Peyer's patch (tissue), 4 donors: ENCODE measurements around the gene RAP2A. TPM values are rescaled to one million over a fixed set of nuclear protein-coding genes. Genes with fewer than 3 reads are reported as not detected.

Experiments
- DNase-seq, 3 donors: peaks; one replicate each; pipeline ENCODE4 v3.0.0-alpha.2; 2017 to 2019
- H3K27ac ChIP-seq, 4 donors: fragments of 200-600 bp; sonication (generic); one replicate each; pipeline ENCODE4 v1.5.1; 2016 to 2019
- H3K27me3 ChIP-seq, 2 donors: fragments of 200-600 bp; sonication (generic); one replicate each; pipeline ENCODE4 v1.5.1; 2019
- H3K36me3 ChIP-seq, 3 donors: fragments of 200-600 bp; sonication (generic); one replicate each; pipeline ENCODE4 v1.5.1; 2016 to 2019
- H3K4me1 ChIP-seq, 4 donors: fragments of 200-600 bp; sonication (generic); one replicate each; pipeline ENCODE4 v1.5.1; 2016 to 2019
- H3K4me3 ChIP-seq, 4 donors: fragments of 200-600 bp; sonication (generic); 1 replicate in 3 of 4; 2 replicates in 1 of 4; pipeline ENCODE4 v1.5.1; 2016 to 2019; ENCODE audit warnings: mild to moderate bottlenecking in 1 of 4
- H3K9me3 ChIP-seq, 4 donors: fragments of 200-600 bp; sonication (generic); one replicate each; pipeline ENCODE4 v1.5.1; 2016 to 2019; ENCODE audit warnings: mild to moderate bottlenecking in 1 of 4
- POLR2A ChIP-seq, 2 donors: fragments of 450-650 bp; IDR thresholded peaks; one replicate each; pipeline ENCODE4 v1.5.1; 2017; ENCODE audit warnings: antibody characterized with exemption in 2 of 2, mild to moderate bottlenecking in 2 of 2, moderate library complexity in 2 of 2
- total RNA-seq, 4 donors: library from RNA; depleted of rRNA; stranded (reverse); fragments of >200 nt; gene quantifications; one replicate each; pipeline ENCODE4 v1.1.0, GENCODE V29; 2016
- TF ChIP-seq, protein P1 (sequence below), 6 experiments: fragments of 450-650 bp in 4 of 6; fragments of 200-600 bp in 2 of 6; sonication (generic) in 1 of 6; IDR thresholded peaks; one replicate each; pipeline ENCODE4 v1.5.1; 2017 to 2019; ENCODE audit warnings: antibody characterized with exemption in 6 of 6, mild to moderate bottlenecking in 3 of 6, moderate library complexity in 1 of 6

RAP2A gene
- total RNA-seq, 4 donors from 2014 or later: 8.7 to 19.8 (median 16.4) TPM

DNA sequence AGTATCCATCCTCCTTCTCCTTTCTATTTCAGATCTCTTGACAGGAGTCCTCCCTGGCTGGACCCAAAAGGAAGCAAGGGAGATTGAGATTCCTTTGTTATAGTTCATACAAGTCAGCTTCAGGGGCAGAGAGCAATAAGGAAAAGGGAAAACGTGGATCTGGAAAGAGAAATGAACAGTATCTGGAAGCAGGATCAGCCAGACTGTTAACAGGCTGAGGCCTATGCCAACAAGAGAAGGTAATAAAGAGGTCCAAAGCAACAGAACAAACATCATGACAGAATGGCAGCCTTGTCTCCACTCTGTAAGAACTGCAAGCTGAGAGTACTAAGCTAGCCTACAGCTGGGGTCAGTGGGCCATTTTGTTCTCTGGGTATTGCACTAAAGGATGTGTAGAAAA, 64.5 kb downstream of the RAP2A start:
- Histone ChIP-seq H3K27me3 (no peaks in the 10 kb centered on the region), H3K27ac (no peak overlapping the region), H3K4me1 (peaks cover 0 to 6% (median 0%) of the 10 kb centered on the region in 4 donors), H3K36me3 (no peaks in the 10 kb centered on the region), H3K4me3 (no peak overlapping the region), H3K9me3 (no peaks in the 10 kb centered on the region)
- DNase-seq: no peak
- no peak for TF ChIP-seq POLR2A (IDR thresholded peaks at IDR 0.05)
- TF ChIP-seq, protein P1, sequence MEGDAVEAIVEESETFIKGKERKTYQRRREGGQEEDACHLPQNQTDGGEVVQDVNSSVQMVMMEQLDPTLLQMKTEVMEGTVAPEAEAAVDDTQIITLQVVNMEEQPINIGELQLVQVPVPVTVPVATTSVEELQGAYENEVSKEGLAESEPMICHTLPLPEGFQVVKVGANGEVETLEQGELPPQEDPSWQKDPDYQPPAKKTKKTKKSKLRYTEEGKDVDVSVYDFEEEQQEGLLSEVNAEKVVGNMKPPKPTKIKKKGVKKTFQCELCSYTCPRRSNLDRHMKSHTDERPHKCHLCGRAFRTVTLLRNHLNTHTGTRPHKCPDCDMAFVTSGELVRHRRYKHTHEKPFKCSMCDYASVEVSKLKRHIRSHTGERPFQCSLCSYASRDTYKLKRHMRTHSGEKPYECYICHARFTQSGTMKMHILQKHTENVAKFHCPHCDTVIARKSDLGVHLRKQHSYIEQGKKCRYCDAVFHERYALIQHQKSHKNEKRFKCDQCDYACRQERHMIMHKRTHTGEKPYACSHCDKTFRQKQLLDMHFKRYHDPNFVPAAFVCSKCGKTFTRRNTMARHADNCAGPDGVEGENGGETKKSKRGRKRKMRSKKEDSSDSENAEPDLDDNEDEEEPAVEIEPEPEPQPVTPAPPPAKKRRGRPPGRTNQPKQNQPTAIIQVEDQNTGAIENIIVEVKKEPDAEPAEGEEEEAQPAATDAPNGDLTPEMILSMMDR (IDR thresholded peaks at IDR 0.05): no peak

DNA sequence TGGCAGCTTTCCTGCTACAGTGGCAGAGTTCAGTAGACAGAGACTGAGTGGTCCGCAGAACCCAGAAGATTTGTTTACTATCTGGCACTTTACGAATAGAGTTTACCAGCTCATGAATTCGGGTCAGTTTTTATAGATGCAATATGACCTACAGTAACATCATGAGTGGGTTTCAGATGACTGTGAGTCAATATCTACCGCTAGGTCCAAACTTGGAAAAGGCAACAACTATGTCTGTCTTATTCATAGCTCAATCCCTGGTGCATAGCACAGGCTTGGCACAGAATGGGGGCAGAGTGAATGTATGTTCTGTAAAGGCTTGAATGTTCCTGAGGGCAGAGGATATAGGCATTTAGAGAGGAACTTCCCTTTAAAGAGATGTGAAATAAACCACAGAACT, 65.2 kb downstream of the RAP2A start:
- Histone ChIP-seq H3K27me3 (no peaks in the 10 kb centered on the region), H3K27ac (no peak overlapping the region), H3K4me1 (peaks cover 0 to 6% (median 0%) of the 10 kb centered on the region in 4 donors), H3K9me3 (no peaks in the 10 kb centered on the region), H3K36me3 (no peaks in the 10 kb centered on the region), H3K4me3 (no peak overlapping the region)
- DNase-seq: no peak
- no peak for TF ChIP-seq POLR2A (IDR thresholded peaks at IDR 0.05)
- TF ChIP-seq, protein P1 (IDR thresholded peaks at IDR 0.05): no peak

DNA sequence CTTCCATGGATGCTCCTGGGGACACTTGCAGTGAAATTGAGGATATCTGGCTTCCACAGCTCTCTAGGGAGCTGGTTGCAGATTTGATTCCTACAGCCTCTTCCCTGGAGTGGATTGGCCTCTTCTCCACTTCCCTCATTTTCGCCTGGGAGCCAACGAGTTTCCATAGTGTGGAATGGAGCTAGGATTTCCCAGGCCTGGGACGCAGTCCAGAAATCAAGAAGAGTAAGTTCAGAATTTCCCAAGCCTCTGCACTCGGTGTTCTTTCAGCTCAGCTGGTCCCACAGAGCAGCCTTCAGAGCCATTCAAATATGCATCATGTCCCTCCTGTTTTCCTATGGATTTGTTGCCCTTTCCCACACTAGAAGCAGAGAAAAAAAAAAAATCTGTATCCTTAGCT, 68.2 kb downstream of the RAP2A start:
- Histone ChIP-seq H3K9me3 (no peaks in the 10 kb centered on the region), H3K27ac (no peak overlapping the region), H3K27me3 (no peaks in the 10 kb centered on the region), H3K4me1 (peaks cover 0 to 6% (median 0%) of the 10 kb centered on the region in 4 donors), H3K4me3 (no peak overlapping the region), H3K36me3 (no peaks in the 10 kb centered on the region)
- no peak for DNase-seq
- TF ChIP-seq, protein P1 (IDR thresholded peaks at IDR 0.05): no peak
- TF ChIP-seq POLR2A (IDR thresholded peaks at IDR 0.05): no peak

DNA sequence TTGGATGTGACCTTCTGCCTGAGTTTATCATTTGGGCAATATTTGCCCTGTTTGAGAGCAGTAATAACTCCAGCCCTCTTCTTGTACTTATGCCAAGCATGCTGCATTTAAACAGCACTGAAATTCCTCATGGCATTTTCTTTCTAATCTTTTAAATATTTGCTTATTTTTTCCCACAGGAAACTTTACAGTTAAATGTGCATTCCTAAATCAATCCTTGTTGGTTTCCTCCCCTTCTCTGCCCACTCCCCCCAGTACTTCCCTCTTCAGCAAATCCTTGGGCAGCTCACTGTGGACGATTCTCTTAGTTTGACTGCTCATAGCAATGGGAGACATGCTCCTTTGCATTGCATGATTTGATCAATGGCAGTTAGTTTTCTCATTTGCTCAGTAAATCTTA, 68.7 kb downstream of the RAP2A start:
- no peak for TF ChIP-seq POLR2A (IDR thresholded peaks at IDR 0.05)
- TF ChIP-seq, protein P1 (IDR thresholded peaks at IDR 0.05): no peak
- Histone ChIP-seq H3K9me3 (no peaks in the 10 kb centered on the region), H3K4me3 (no peak overlapping the region), H3K27ac (no peak overlapping the region), H3K27me3 (no peaks in the 10 kb centered on the region), H3K36me3 (no peaks in the 10 kb centered on the region), H3K4me1 (peaks cover 0 to 6% (median 0%) of the 10 kb centered on the region in 4 donors)
- no peak for DNase-seq

DNA sequence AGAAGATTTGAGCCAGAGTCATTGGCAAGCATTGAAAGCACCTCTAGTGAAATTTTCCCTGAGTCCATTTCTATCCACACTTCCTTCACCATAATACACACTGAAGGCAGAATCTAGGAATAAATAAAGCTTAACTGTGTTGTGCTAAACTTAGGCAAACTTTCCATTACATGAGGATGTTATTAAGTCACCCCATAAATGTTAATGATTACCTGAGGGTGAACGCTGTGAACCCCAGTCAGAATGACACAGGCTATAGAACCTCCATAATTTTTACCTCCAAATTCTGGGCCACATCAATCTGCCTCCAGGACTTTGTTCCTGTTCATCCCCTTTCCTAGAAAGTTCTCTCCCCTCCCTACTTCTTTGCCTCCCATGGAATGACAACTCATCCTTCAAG, 71.0 kb downstream of the RAP2A start:
- no peak overlapping the region for H3K27ac ChIP-seq
- no peak for TF ChIP-seq POLR2A (IDR thresholded peaks at IDR 0.05)
- TF ChIP-seq, protein P1 (IDR thresholded peaks at IDR 0.05): no peak
- no peak for DNase-seq
- H3K4me1 ChIP-seq: peaks cover 0 to 6% (median 0%) of the 10 kb centered on the region in 4 donors
- no peaks in the 10 kb centered on the region for H3K27me3 ChIP-seq
- H3K36me3 ChIP-seq: no peaks in the 10 kb centered on the region
- no peaks in the 10 kb centered on the region for H3K9me3 ChIP-seq
- no peak overlapping the region for H3K4me3 ChIP-seq

DNA sequence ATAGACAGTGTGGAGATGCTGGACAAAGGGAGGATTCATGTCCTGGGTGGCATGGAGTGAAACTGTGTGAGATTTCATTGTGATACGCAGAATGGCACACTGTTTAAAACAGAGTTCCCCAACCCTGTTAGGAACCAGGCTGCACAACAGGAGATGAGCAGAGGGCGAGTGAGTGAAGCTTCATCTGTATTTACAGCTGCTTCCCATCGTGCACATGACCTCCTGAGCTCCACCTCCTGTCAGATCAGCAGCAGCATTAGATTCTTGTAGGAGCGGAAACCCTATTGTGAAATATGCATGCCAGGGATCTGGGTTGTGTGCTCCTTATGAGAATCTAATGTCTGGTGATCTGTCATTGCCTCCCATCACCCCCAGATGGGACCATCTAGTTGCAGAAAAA, 72.5 kb downstream of the RAP2A start:
- Histone ChIP-seq H3K27me3 (no peaks in the 10 kb centered on the region), H3K9me3 (no peaks in the 10 kb centered on the region), H3K4me1 (peaks cover 0 to 6% (median 0%) of the 10 kb centered on the region in 4 donors), H3K4me3 (no peak overlapping the region), H3K27ac (no peak overlapping the region), H3K36me3 (no peaks in the 10 kb centered on the region)
- TF ChIP-seq POLR2A (IDR thresholded peaks at IDR 0.05): no peak
- TF ChIP-seq, protein P1 (IDR thresholded peaks at IDR 0.05): no peak
- no peak for DNase-seq
